GM10266 (cell line): ENCODE results near the gene SLC1A5.

ENCODE experiments used
- DNase-seq: peaks from one replicate; pipeline ENCODE4 v3.0.0; 2012; ENCODE audit errors: extremely low spot score
- TF ChIP-seq, protein P1 (sequence below): IDR thresholded peaks from 2 replicates; pipeline ENCODE4 v1.5.1; 2012; ENCODE audit warnings: mild to moderate bottlenecking, low read depth; ENCODE audit not compliant: control insufficient read depth, insufficient read depth; ENCODE audit errors: missing control alignments

Gene SLC1A5

DNA sequence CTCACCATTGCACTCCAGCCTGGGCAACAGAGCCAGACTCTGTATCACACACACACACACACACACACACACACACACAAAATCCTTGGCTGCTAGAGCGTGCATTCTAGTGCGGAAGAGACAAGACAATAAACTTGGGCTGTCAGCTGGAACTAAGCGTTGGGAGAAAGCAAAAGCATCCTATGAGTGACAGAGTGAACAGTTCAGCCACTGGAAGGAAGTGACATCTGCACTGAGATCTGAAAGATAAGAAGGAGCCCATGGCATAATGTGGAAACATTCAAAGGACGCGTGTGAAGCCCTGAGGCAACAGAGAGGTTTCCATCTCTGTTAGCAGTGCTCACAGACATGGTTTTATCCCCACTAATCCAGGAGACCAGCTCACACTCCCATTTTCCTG lies 3.5 kb upstream of the SLC1A5 start:
- DNase-seq, result no peak

DNA sequence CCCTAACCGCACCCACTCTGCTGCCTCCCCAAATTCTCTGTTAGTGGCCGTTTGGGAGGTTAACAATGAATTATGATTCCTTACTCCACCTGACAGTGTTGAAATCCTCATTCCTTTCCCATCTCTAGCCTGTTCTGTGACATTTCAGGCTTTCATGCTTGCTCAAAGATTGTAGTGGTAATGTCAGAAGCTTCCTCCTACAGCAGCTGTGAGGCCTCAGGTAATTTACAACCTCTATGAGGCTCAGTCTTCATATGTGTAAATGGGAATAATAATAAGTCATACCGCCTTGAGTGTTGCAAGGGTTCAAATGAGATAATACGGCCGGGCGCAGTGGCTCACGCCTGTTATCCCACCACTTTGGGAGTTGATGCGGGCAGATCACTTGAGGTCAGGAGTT lies 977 bp upstream of the SLC1A5 start:
- DNase-seq, result no peak
- TF ChIP-seq, protein P1, sequence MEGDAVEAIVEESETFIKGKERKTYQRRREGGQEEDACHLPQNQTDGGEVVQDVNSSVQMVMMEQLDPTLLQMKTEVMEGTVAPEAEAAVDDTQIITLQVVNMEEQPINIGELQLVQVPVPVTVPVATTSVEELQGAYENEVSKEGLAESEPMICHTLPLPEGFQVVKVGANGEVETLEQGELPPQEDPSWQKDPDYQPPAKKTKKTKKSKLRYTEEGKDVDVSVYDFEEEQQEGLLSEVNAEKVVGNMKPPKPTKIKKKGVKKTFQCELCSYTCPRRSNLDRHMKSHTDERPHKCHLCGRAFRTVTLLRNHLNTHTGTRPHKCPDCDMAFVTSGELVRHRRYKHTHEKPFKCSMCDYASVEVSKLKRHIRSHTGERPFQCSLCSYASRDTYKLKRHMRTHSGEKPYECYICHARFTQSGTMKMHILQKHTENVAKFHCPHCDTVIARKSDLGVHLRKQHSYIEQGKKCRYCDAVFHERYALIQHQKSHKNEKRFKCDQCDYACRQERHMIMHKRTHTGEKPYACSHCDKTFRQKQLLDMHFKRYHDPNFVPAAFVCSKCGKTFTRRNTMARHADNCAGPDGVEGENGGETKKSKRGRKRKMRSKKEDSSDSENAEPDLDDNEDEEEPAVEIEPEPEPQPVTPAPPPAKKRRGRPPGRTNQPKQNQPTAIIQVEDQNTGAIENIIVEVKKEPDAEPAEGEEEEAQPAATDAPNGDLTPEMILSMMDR, result no peak

More for the DNA sequence above, 3.5 kb upstream of the SLC1A5 start:
- TF ChIP-seq, protein P1, result no peak

DNA sequence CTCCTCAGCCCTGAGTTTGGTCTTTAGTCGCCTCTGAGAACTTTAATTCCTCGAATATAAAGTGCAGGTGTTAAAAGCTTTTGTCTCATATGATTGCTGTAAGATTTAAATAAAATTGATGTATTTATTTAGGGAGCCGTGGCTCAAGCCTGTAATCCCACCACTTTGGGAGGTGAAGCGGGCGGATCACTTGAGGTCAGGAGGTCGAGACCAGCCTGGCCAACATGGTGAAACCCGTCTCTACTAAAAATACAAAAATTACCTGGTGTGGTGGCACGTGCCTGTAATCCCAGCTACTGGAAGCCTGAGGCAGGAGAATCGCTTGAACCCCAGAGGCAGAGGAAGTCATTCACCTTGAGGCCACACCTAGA lies 559 bp upstream of the SLC1A5 start:
- TF ChIP-seq, protein P1, result no peak
- DNase-seq, result no peak

DNA sequence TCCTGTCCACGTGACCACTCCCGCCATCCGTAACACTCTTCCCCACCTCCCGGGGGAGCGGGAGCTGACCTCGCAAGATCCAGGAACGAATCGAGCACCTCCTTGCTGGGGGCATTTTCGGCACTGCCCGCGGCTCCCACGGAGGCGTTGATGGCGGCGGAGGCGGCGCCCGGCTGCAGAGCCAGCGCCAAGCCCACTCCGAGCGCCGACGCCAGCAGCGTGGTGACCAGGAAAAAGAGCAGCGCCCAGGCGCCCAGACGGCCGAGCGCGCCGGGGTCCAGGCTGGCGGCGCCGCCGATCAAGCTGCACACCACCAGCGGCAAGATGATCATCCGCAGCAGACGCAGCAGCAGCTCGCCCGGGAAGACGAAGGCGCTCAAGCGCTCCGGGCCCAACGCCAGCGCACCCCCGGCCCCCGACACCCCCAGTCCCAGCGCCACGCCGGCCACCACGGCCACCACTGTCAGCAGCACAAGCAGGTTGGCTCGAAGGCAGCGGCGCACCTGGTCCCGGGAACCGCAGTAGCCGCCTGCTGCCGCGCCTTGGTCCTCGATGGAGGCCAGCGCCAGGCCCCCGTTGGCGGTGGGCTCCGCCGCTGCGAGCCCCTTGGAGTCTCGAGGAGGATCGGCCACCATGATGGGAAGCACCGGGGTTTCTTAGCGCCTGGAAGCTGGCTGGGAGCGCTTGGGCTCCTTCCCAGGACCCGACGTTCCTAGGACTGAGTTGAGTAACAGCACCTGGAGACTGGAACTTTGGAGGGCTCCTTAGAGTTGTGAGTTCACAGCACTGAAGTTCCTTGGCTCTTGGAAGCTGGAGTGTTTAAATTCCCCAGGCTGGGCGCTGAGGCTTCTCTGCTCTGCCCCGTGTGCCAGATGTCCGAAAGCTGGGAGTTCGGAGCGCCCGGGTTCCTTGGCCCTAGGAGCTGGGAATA lies 798 bp downstream of the SLC1A5 start:
- peak; percentile 39 for DNase-seq
- TF ChIP-seq, protein P1, result no peak

DNA sequence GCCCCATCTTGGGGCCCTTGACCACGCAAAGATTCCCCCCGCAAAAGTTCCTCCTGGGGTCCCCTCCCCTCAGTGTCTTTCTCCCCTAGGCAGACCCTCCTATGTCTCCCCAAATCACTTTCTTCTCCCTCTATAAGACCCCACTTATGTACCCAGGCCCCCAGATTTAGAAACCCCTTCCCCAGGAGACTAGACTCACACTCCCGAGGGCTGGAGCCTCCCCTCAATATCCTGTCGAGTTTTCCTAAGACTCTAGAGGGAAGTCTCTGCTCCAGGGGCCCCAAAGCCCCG lies 1.4 kb downstream of the SLC1A5 start:
- TF ChIP-seq, protein P1, result no peak
- no peak for DNase-seq

DNA sequence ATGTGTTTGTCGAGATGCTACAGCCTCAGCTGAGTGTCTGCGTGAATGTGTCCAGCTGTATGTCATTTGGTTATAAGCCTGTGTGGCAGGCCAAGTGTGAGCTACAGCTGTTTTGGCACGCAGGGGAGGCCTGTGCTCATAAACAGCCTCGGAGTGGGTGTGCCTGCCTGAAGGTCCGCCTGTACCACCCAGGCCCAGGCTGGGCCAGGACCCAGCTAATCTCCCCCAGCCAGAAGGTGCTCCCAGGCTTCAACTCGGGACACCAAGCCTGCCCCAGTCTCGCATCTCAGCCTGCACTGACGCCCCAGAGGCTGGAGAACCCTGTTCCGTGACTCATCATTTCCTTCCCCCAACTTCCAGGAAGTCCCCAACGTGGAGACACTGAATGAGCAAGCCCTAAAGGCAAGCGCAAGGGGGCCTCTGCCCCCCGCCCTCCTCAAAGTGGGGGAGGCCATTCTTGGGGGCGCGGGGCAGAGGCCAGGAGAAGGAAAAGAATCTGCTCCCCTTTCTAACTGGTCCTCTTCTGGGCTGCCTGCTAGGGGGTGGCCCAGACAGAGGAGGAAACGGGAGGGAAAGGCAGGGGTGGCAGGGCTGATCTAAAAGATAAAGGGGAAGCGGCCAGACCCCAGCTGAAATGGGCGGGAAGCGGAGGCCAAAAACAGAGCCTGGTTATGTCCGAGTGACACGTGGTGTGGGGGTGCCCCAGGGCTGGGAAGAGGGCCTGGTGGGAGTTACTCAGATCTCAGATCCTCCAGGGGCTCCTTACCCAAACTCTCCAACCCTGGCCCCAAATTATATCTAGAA lies 2.0 kb downstream of the SLC1A5 start:
- peak; percentile 83 for DNase-seq
- TF ChIP-seq, protein P1, result no peak

DNA sequence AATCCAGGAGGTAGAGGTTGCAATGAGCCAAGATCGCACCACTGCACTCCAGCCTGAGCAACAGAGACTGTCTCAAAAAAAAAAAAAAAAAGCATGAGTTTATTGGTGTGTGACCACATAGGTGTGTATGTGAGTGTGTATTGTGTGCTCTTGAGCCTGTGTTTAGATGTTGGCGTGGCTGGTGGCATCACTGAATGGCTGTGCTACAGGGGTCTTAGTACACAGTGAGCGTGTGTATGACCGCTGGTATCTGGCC lies 2.5 kb downstream of the SLC1A5 start:
- no peak for DNase-seq
- TF ChIP-seq, protein P1, result no peak
